Mucosa of descending colon (tissue), 3 donors: ENCODE measurements around the gene MIER2. TPM values are rescaled to one million over a fixed set of nuclear protein-coding genes. Genes with fewer than 3 reads are reported as not detected.
"Not testable (repeated sequence)": the region's sequence is repeated elsewhere in the genome, so short reads cannot be mapped to it uniquely, and the experiment has no call there.

Experiments used
- ATAC-seq: fragments of 200-7000 bp; cut with Tn5 transposase; one replicate; pipeline ENCODE4 v1.9.1; 2020; ENCODE audit warnings: mild to moderate bottlenecking, moderate library complexity
- DNase-seq, 3 donors: peaks; one replicate each; pipeline ENCODE4 v3.0.0-alpha.2; 2020
- H3K36me3 ChIP-seq: fragments of 200-600 bp; one replicate; pipeline ENCODE4 v1.8.0; 2021; ENCODE audit warnings: low read depth, mild to moderate bottlenecking
- H3K4me1 ChIP-seq: fragments of 200-600 bp; one replicate; pipeline ENCODE4 v1.8.0; 2021; ENCODE audit warnings: low read depth, mild to moderate bottlenecking
- H3K4me3 ChIP-seq: fragments of 200-600 bp; one replicate; pipeline ENCODE4 v1.8.0; 2021; ENCODE audit warnings: mild to moderate bottlenecking
- H3K9me3 ChIP-seq: fragments of 200-600 bp; one replicate; pipeline ENCODE4 v1.8.0; 2021; ENCODE audit warnings: mild to moderate bottlenecking
- CTCF ChIP-seq: fragments of 200-600 bp; IDR thresholded peaks from one replicate; pipeline ENCODE4 v1.8.0; 2022; ENCODE audit warnings: antibody characterized with exemption, mild to moderate bottlenecking
- intact Hi-C, 2 donors: fragments of 100-400 bp; cut with DNase I in 1 of 2; cut with micrococcal nuclease in 1 of 2; formaldehyde crosslinking; loops; one replicate each; pipeline versions ENCODE4 v1.11.0 to v1.11.1; 2022; cut with DNase I, micrococcal nuclease
- total RNA-seq, 3 donors: library from RNA; stranded (reverse); fragmentation: NEBNext Ultra II Directional in 2 of 3; extraction: Animal tissue kit (Norgen Biotek cat#: 25700) in 2 of 3; gene quantifications; one replicate each; pipeline versions ENCODE4 v1.2.1 to v1.2.4, GENCODE V29; 2021 to 2023
- donor health status: DM: no; HTN: no; CAD: no; lungs with moderate emphysema.
- donor health status: DM: no; HTN: no; CAD: no.
- donor health status: DM: no; HTN: yes; CAD: no.

Gene MIER2
- total RNA-seq, 3 donors from 2014 or later: 13.4 to 28.3 (median 13.7) TPM

GRCh38 chr19:384799-385169 is 40.2 kb upstream of the MIER2 start:
- DNase-seq (no peak), ATAC-seq (no peak)
- H3K4me3 ChIP-seq: no peak overlapping the region
- TF ChIP-seq CTCF: no peak
- H3K4me1 ChIP-seq: no peaks in the 10 kb centered on the region
- no peaks in the 10 kb centered on the region for H3K36me3 ChIP-seq
- intact Hi-C loops: no loop called here
- H3K9me3 ChIP-seq: no peaks in the 10 kb centered on the region

GRCh38 chr19:383922-384798 is 39.6 kb upstream of the MIER2 start:
- peak; percentile 43 for ATAC-seq

GRCh38 chr19:383040-383439 is 38.4 kb upstream of the MIER2 start:
- TF ChIP-seq CTCF: no peak
- Histone ChIP-seq H3K4me3 (no peak overlapping the region), H3K9me3 (no peaks in the 10 kb centered on the region), H3K4me1 (no peaks in the 10 kb centered on the region), H3K36me3 (no peaks in the 10 kb centered on the region)
- ATAC-seq: no peak
- DNase-seq: no peak
- intact Hi-C loops: no loop called here

More at GRCh38 chr19:383922-384798, 39.6 kb upstream of the MIER2 start:
- Histone ChIP-seq H3K4me1 (no peaks in the 10 kb centered on the region), H3K36me3 (no peaks in the 10 kb centered on the region), H3K9me3 (no peaks in the 10 kb centered on the region), H3K4me3 (no peak overlapping the region)
- DNase-seq: no peak
- TF ChIP-seq CTCF: peak; percentile 18
- intact Hi-C loops: no loop called here

GRCh38 chr19:382578-382977 is 38.0 kb upstream of the MIER2 start:
- intact Hi-C loops, H3K36me3 ChIP-seq, ATAC-seq, H3K4me1 ChIP-seq, H3K9me3 ChIP-seq, DNase-seq, H3K4me3 ChIP-seq: not testable (repeated sequence)

- intact Hi-C loops, H3K4me3 ChIP-seq, DNase-seq, H3K36me3 ChIP-seq, H3K4me1 ChIP-seq, H3K9me3 ChIP-seq, ATAC-seq: not testable (repeated sequence)
These were observed 37.3 kb upstream of the MIER2 start for GRCh38 chr19:381901-382300.

GRCh38 chr19:380618-381219 is 36.1 kb upstream of the MIER2 start:
- H3K4me3 ChIP-seq, DNase-seq, H3K36me3 ChIP-seq, H3K9me3 ChIP-seq, ATAC-seq, intact Hi-C loops, H3K4me1 ChIP-seq: not testable (repeated sequence)

GRCh38 chr19:379796-380195 is 35.2 kb upstream of the MIER2 start:
- intact Hi-C loops: no loop called here
- no peaks in the 10 kb centered on the region for H3K9me3 ChIP-seq
- H3K4me1 ChIP-seq: no peaks in the 10 kb centered on the region
- H3K36me3 ChIP-seq: no peaks in the 10 kb centered on the region
- ATAC-seq: no peak
- DNase-seq: no peak
- H3K4me3 ChIP-seq: no peak overlapping the region
- no peak for TF ChIP-seq CTCF
